ENCODE data around the gene INPP5A. TPM values are rescaled to one million over a fixed set of nuclear protein-coding genes. Genes with fewer than 3 reads are reported as not detected.
A peak's percentile ranks its signal among the peaks of the same experiment; 100 is the strongest.

The INPP5A gene
- total RNA-seq, 1 donor from 2014 or later, result 14.2 TPM

DNA sequence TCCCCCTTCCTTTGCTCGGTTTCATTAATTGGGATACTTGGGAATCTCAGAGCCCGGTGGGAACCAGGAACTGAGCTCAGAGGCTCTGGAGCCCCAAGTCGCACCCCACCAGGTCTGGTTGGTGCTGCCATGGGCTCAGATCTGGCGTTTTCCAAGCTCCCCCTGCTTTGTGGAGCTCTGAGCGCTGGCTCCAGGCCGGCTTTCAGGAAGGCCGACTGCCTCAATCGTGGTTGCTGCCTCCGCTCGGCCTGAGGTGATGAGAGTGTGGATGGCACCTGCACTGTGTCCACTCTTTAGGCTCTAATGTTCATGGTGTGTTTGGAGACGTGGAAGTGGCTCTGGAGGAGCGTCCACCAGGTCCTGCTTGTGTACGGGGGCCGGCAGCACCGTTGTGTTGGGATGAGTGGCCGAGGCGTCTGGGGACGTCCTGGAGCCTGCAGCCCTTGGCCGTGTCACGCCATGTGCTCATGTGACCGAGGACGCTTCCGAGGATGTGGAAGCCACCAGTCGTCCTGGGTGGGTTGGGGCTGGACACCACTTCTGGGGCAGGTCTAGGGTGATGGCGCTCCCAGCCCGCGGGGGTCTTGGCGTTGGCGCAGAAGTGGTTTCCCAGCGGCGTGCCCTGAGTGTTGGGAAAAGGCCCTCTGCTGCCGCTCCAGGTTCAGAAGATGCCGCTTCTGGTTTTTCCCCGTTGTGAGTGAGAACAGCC, 8.2 kb downstream of the INPP5A start:
- Histone ChIP-seq H3K27me3 (no peaks in the 10 kb centered on the region), H3K4me1 (peaks cover 4% of the 10 kb centered on the region), H3K27ac (no peak overlapping the region), H3K9me3 (ENCODE audit: low read depth) (no peaks in the 10 kb centered on the region), H3K9ac (no peak overlapping the region), H3K4me3 (no peak overlapping the region), H3K79me2 (ENCODE audit: low read depth) (peaks cover 15% of the 10 kb centered on the region), H3F3A (ENCODE audit: low read depth) (no peaks in the 10 kb centered on the region), H3K4me2 (no peak overlapping the region), H3K36me3 (no peaks in the 10 kb centered on the region), H4K20me1 (ENCODE audit: low read depth) (peaks cover 53% of the 10 kb centered on the region), H2AFZ (replicated peaks) (no peak overlapping the region)
- TF ChIP-seq EZH2 (IDR thresholded peaks at IDR 0.05) (no peak), CTCF (IDR thresholded peaks at IDR 0.05) (no peak), EZH2phosphoT487 (IDR thresholded peaks at IDR 0.05) (no peak)
- peak overlapping the region; percentile 15 for H3K27ac Mint-ChIP-seq
- H3K27me3 Mint-ChIP-seq (ENCODE audit: insufficient read depth, low read depth), result peaks cover 14% of the 10 kb centered on the region
- H3K36me3 Mint-ChIP-seq, result no peaks in the 10 kb centered on the region
- H3K9me3 Mint-ChIP-seq, result no peaks in the 10 kb centered on the region
- no peak for DNase-seq (ENCODE audit: low spot score)
- no peak overlapping the region for H3K4me3 Mint-ChIP-seq
- peaks cover 30% of the 10 kb centered on the region for H3K4me1 Mint-ChIP-seq

GRCh38 chr10:132546567-132547420, 9.2 kb downstream of the INPP5A start:
- Mint-ChIP-seq H3K9me3 (no peaks in the 10 kb centered on the region), H3K27ac (no peak overlapping the region), H3K4me3 (no peak overlapping the region), H3K4me1 (peaks cover 21% of the 10 kb centered on the region), H3K27me3 (ENCODE audit: insufficient read depth, low read depth) (peaks cover 11% of the 10 kb centered on the region), H3K36me3 (no peaks in the 10 kb centered on the region)
- no peak for DNase-seq (ENCODE audit: low spot score)
- Histone ChIP-seq H3K27ac (no peak overlapping the region), H3K36me3 (no peaks in the 10 kb centered on the region), H3K4me1 (peaks cover 2% of the 10 kb centered on the region), H3K27me3 (no peaks in the 10 kb centered on the region), H3K4me3 (no peak overlapping the region), H3K79me2 (ENCODE audit: low read depth) (peaks cover 15% of the 10 kb centered on the region), H3K9me3 (ENCODE audit: low read depth) (no peaks in the 10 kb centered on the region), H3K4me2 (no peak overlapping the region), H2AFZ (replicated peaks) (no peak overlapping the region), H4K20me1 (ENCODE audit: low read depth) (peaks cover 50% of the 10 kb centered on the region), H3F3A (ENCODE audit: low read depth) (no peaks in the 10 kb centered on the region), H3K9ac (no peak overlapping the region)
- no peak for TF ChIP-seq EZH2phosphoT487 (IDR thresholded peaks at IDR 0.05)
- no peak for TF ChIP-seq EZH2 (IDR thresholded peaks at IDR 0.05)
- TF ChIP-seq CTCF (IDR thresholded peaks at IDR 0.05), result no peak

GRCh38 chr10:132547421-132547861, 9.9 kb downstream of the INPP5A start:
- Histone ChIP-seq H3K79me2 (ENCODE audit: low read depth) (peaks cover 10% of the 10 kb centered on the region), H4K20me1 (ENCODE audit: low read depth) (peaks cover 44% of the 10 kb centered on the region)
- H3K27ac Mint-ChIP-seq, result no peak overlapping the region

More at GRCh38 chr10:132547421-132547861, 9.9 kb downstream of the INPP5A start:
- TF ChIP-seq EZH2 (IDR thresholded peaks at IDR 0.05), result no peak
- no peak for TF ChIP-seq CTCF (IDR thresholded peaks at IDR 0.05)
- TF ChIP-seq EZH2phosphoT487 (IDR thresholded peaks at IDR 0.05), result no peak
- H3K9me3 Mint-ChIP-seq, result no peaks in the 10 kb centered on the region
- Histone ChIP-seq H3K36me3 (no peaks in the 10 kb centered on the region), H3K9me3 (ENCODE audit: low read depth) (no peaks in the 10 kb centered on the region), H3K27ac (no peak overlapping the region), H3K27me3 (no peaks in the 10 kb centered on the region), H2AFZ (replicated peaks) (no peak overlapping the region), H3K4me3 (no peak overlapping the region), H3K4me1 (no peaks in the 10 kb centered on the region), H3F3A (ENCODE audit: low read depth) (no peaks in the 10 kb centered on the region), H3K4me2 (no peak overlapping the region), H3K9ac (no peak overlapping the region)
- H3K4me3 Mint-ChIP-seq, result no peak overlapping the region
- H3K36me3 Mint-ChIP-seq, result no peaks in the 10 kb centered on the region
- H3K27me3 Mint-ChIP-seq (ENCODE audit: insufficient read depth, low read depth), result peaks cover 11% of the 10 kb centered on the region
- DNase-seq (ENCODE audit: low spot score), result no peak
- peaks cover 18% of the 10 kb centered on the region for H3K4me1 Mint-ChIP-seq
